Osteocyte (in vitro differentiated cells): ENCODE data around the gene FRMD8. TPM values are rescaled to one million over a fixed set of nuclear protein-coding genes. Genes with fewer than 3 reads are reported as not detected.

ENCODE experiments used
- total RNA-seq: library from RNA; stranded (reverse); gene quantifications from 2 replicates; pipeline ENCODE4 v1.2.1, GENCODE V29; 2021

The FRMD8 gene
- total RNA-seq, 1 donor from 2014 or later, result 62.8 TPM

Other genes with a start within 250 kb of the FRMD8 start
- gene SPDYC, start 216.4 kb upstream of the FRMD8 start, total RNA-seq, result not detected in 2 replicates
- 154 and 155 TPM in 2 replicates for gene CAPN1, start 204.7 kb upstream of the FRMD8 start, total RNA-seq
- 5.9 and 9.3 TPM in 2 replicates for gene POLA2, start 124.7 kb upstream of the FRMD8 start, total RNA-seq
- gene CDC42EP2, start 71.8 kb upstream of the FRMD8 start, total RNA-seq, result 20.7 and 23.1 TPM in 2 replicates
- gene DPF2, start 52.8 kb upstream of the FRMD8 start, total RNA-seq, result 57.7 and 74.9 TPM in 2 replicates
- 0.16 and 0.24 TPM in 2 replicates for gene TIGD3, start 31.9 kb upstream of the FRMD8 start, total RNA-seq
- 9.9 and 10.8 TPM in 2 replicates for gene SLC25A45, start 4.0 kb upstream of the FRMD8 start, total RNA-seq
- gene NEAT1, start 36.2 kb downstream of the FRMD8 start, total RNA-seq, result 300 and 534 TPM in 2 replicates
- gene MALAT1, start 112.4 kb downstream of the FRMD8 start, total RNA-seq, result 11,843 and 16,538 TPM in 2 replicates
- gene SCYL1, start 138.4 kb downstream of the FRMD8 start, total RNA-seq, result 103 and 104 TPM in 2 replicates
- 219 and 256 TPM in 2 replicates for gene LTBP3, start 171.7 kb downstream of the FRMD8 start, total RNA-seq
- gene ZNRD2, start 183.8 kb downstream of the FRMD8 start, total RNA-seq, result 31.3 and 32.7 TPM in 2 replicates
- 84.2 and 92.1 TPM in 2 replicates for gene FAM89B, start 185.9 kb downstream of the FRMD8 start, total RNA-seq
- gene EHBP1L1, start 189.4 kb downstream of the FRMD8 start, total RNA-seq, result 39.7 and 42.6 TPM in 2 replicates
- gene KCNK7, start 209.2 kb downstream of the FRMD8 start, total RNA-seq, result not detected in 2 replicates
- 43.5 and 44.7 TPM in 2 replicates for gene MAP3K11, start 227.6 kb downstream of the FRMD8 start, total RNA-seq
- gene PCNX3, start 229.1 kb downstream of the FRMD8 start, total RNA-seq, result 47.7 and 49.8 TPM in 2 replicates